ENCODE measurements around the gene XPNPEP3. TPM values are rescaled to one million over a fixed set of nuclear protein-coding genes. Genes with fewer than 3 reads are reported as not detected.
A peak's percentile ranks its signal among the peaks of the same experiment; 100 is the strongest.

The XPNPEP3 gene
- 10 to 100 TPM; 22.7 to 30.5 (median 29.0) TPM for total RNA-seq (2021; fragmentation: NEBNext Ultra II Directional; extraction: Animal tissue kit (Norgen Biotek cat#: 25700))
- long read RNA-seq, full-length matches to known transcripts: 8 of 19 reads
- long read RNA-seq, partial matches to known transcripts: 2 of 19 reads
- long read RNA-seq, other reads (novel, unspliced or antisense): 9 of 19 reads

GRCh38 chr22:40856513-40857308 lies at the start of gene XPNPEP3, which contains the start of gene ST13:
TSS of gene XPNPEP3 (plus strand) at chr22:40857148. CDS start at chr22:40857182, 34 bp downstream.
TSS of gene ST13 (minus strand) at chr22:40856639. CDS start at chr22:40856540, 99 bp downstream.
- peak; percentile 95 for DNase-seq
- H3K4me3 Mint-ChIP-seq: peak within 1 kb of the TSS; percentile 99
- H3K9me3 Mint-ChIP-seq: no peaks in the 10 kb centered on the region
- TF ChIP-seq CTCF (IDR thresholded peaks at IDR 0.05): peak; percentile 74
- H3K27ac Mint-ChIP-seq: peak within 1 kb of the TSS; percentile 100
- peaks cover 3% of the 10 kb centered on the region; the same call in 1 of the 2 replicates for H3K27me3 Mint-ChIP-seq (ENCODE audit: insufficient read depth)
- peaks cover 26% of the 10 kb centered on the region for H3K36me3 Mint-ChIP-seq (ENCODE audit: low read depth)
- peaks cover 60% of the 10 kb centered on the region for H3K4me1 Mint-ChIP-seq (ENCODE audit: low read depth)

- TF ChIP-seq CTCF (IDR thresholded peaks at IDR 0.05): no peak
- Mint-ChIP-seq H3K27ac (peak overlapping the region; percentile 78), H3K4me1 (ENCODE audit: low read depth) (peaks cover 30% of the 10 kb centered on the region), H3K4me3 (peak overlapping the region; percentile 67; the same call in 1 of the 2 replicates), H3K9me3 (no peaks in the 10 kb centered on the region), H3K36me3 (ENCODE audit: low read depth) (peaks cover 15% of the 10 kb centered on the region), H3K27me3 (ENCODE audit: insufficient read depth) (no peaks in the 10 kb centered on the region)
- no peak for DNase-seq
Observed at GRCh38 chr22:40808018-40808841, 48.7 kb upstream of the XPNPEP3 start.

GRCh38 chr22:40813912-40814315 lies 43.0 kb upstream of the XPNPEP3 start:
- Mint-ChIP-seq H3K27me3 (ENCODE audit: insufficient read depth) (0 out of 2 replicates have a peak, but pooled peaks cover 3% of the 10 kb centered on the region), H3K4me3 (no peak overlapping the region), H3K9me3 (no peaks in the 10 kb centered on the region), H3K4me1 (ENCODE audit: low read depth) (peaks cover 33% of the 10 kb centered on the region), H3K27ac (no peak overlapping the region), H3K36me3 (ENCODE audit: low read depth) (peaks cover 23% of the 10 kb centered on the region)
- no peak for DNase-seq
- TF ChIP-seq CTCF (IDR thresholded peaks at IDR 0.05): no peak

- no peak for TF ChIP-seq CTCF (IDR thresholded peaks at IDR 0.05)
- H3K9me3 Mint-ChIP-seq: no peaks in the 10 kb centered on the region
- H3K4me3 Mint-ChIP-seq: peak overlapping the region; percentile 92
- peaks cover 21% of the 10 kb centered on the region for H3K36me3 Mint-ChIP-seq (ENCODE audit: low read depth)
- no peak for DNase-seq
- 0 out of 2 replicates have a peak, but pooled peaks cover 3% of the 10 kb centered on the region for H3K27me3 Mint-ChIP-seq (ENCODE audit: insufficient read depth)
- H3K4me1 Mint-ChIP-seq (ENCODE audit: low read depth): peaks cover 30% of the 10 kb centered on the region
- H3K27ac Mint-ChIP-seq: peak overlapping the region; percentile 45; the same call in 1 of the 2 replicates
Observed at GRCh38 chr22:40817737-40818136, 39.2 kb upstream of the XPNPEP3 start.

GRCh38 chr22:40818192-40818746 lies 38.7 kb upstream of the XPNPEP3 start:
- peak overlapping the region; percentile 86 for H3K27ac Mint-ChIP-seq
- no peak for DNase-seq
- TF ChIP-seq CTCF (IDR thresholded peaks at IDR 0.05): no peak
- 0 out of 2 replicates have a peak, but pooled peaks cover 3% of the 10 kb centered on the region for H3K27me3 Mint-ChIP-seq (ENCODE audit: insufficient read depth)
- peak overlapping the region; percentile 92 for H3K4me3 Mint-ChIP-seq
- H3K9me3 Mint-ChIP-seq: no peaks in the 10 kb centered on the region
- peaks cover 30% of the 10 kb centered on the region for H3K4me1 Mint-ChIP-seq (ENCODE audit: low read depth)
- H3K36me3 Mint-ChIP-seq (ENCODE audit: low read depth): peaks cover 22% of the 10 kb centered on the region
